Lower lobe of right lung (tissue), 2 donors: ENCODE data around the gene SHKBP1. TPM values are rescaled to one million over a fixed set of nuclear protein-coding genes. Genes with fewer than 3 reads are reported as not detected.

Source experiments
- ATAC-seq, 2 donors: fragments of 200-7000 bp; cut with Tn5 transposase; one replicate each; pipeline ENCODE4 v1.9.1; 2020 to 2022; ENCODE audit warnings: mild to moderate bottlenecking in 2 of 2, moderate library complexity in 2 of 2
- DNase-seq: peaks from one replicate; pipeline ENCODE4 v3.0.0-alpha.2; 2020
- H3K27ac ChIP-seq: fragments of 200-600 bp; one replicate; pipeline ENCODE4 v1.8.0; 2022
- H3K27me3 ChIP-seq: fragments of 200-600 bp; one replicate; pipeline ENCODE4 v1.8.0; 2022; ENCODE audit warnings: low read depth
- H3K36me3 ChIP-seq: fragments of 200-600 bp; one replicate; pipeline ENCODE4 v1.8.0; 2022; ENCODE audit warnings: mild to moderate bottlenecking
- H3K4me1 ChIP-seq: fragments of 200-600 bp; one replicate; pipeline ENCODE4 v1.8.0; 2022
- H3K4me3 ChIP-seq: fragments of 200-600 bp; one replicate; pipeline ENCODE4 v1.8.0; 2022; ENCODE audit warnings: mild to moderate bottlenecking
- H3K9me3 ChIP-seq: fragments of 200-600 bp; one replicate; pipeline ENCODE4 v1.8.0; 2022
- intact Hi-C: fragments of 100-400 bp; cut with DNase I; formaldehyde crosslinking; loops from one replicate; pipeline ENCODE4 v1.11.0; 2022
- total RNA-seq: library from RNA; stranded (reverse); fragmentation: NEBNext Ultra II Directional; extraction: Animal tissue kit (Norgen Biotek cat#: 25700); gene quantifications from one replicate; pipeline ENCODE4 v1.2.1, GENCODE V29; 2021
- TF ChIP-seq, protein P1 (sequence below): fragments of 200-600 bp; IDR thresholded peaks from one replicate; pipeline ENCODE4 v1.8.0; 2022; ENCODE audit warnings: antibody characterized with exemption, mild to moderate bottlenecking
- donor health status: DM: no; HTN: yes; CAD: no; lungs with severe emphysema.

The SHKBP1 gene
- total RNA-seq, 1 donor from 2014 or later = 91.2 TPM

GRCh38 chr19:40530091-40530901, 46.4 kb upstream of the SHKBP1 start:
- Histone ChIP-seq H3K9me3 (no peaks in the 10 kb centered on the region), H3K36me3 (no peaks in the 10 kb centered on the region), H3K27me3 (no peaks in the 10 kb centered on the region), H3K4me1 (peaks cover 10% of the 10 kb centered on the region), H3K4me3 (no peak overlapping the region), H3K27ac (no peak overlapping the region)
- no peak for DNase-seq
- TF ChIP-seq, protein P1, sequence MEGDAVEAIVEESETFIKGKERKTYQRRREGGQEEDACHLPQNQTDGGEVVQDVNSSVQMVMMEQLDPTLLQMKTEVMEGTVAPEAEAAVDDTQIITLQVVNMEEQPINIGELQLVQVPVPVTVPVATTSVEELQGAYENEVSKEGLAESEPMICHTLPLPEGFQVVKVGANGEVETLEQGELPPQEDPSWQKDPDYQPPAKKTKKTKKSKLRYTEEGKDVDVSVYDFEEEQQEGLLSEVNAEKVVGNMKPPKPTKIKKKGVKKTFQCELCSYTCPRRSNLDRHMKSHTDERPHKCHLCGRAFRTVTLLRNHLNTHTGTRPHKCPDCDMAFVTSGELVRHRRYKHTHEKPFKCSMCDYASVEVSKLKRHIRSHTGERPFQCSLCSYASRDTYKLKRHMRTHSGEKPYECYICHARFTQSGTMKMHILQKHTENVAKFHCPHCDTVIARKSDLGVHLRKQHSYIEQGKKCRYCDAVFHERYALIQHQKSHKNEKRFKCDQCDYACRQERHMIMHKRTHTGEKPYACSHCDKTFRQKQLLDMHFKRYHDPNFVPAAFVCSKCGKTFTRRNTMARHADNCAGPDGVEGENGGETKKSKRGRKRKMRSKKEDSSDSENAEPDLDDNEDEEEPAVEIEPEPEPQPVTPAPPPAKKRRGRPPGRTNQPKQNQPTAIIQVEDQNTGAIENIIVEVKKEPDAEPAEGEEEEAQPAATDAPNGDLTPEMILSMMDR = no peak
- intact Hi-C loops = no loop called here
- no peak for ATAC-seq

- Histone ChIP-seq H3K36me3 (no peaks in the 10 kb centered on the region), H3K9me3 (no peaks in the 10 kb centered on the region), H3K4me1 (peaks cover 10% of the 10 kb centered on the region), H3K4me3 (no peak overlapping the region), H3K27ac (no peak overlapping the region), H3K27me3 (no peaks in the 10 kb centered on the region)
- ATAC-seq (no peak), DNase-seq (no peak)
- intact Hi-C loops = no loop called here
- TF ChIP-seq, protein P1 = no peak
These were observed 43.2 kb upstream of the SHKBP1 start for GRCh38 chr19:40533508-40533907.

- Histone ChIP-seq H3K27me3 (no peaks in the 10 kb centered on the region), H3K9me3 (no peaks in the 10 kb centered on the region), H3K4me1 (peaks cover 10% of the 10 kb centered on the region), H3K27ac (no peak overlapping the region), H3K36me3 (no peaks in the 10 kb centered on the region), H3K4me3 (no peak overlapping the region)
- intact Hi-C loops = no loop called here
- DNase-seq = no peak
- ATAC-seq = no peak
- TF ChIP-seq, protein P1 = no peak
These were observed 42.5 kb upstream of the SHKBP1 start for GRCh38 chr19:40534148-40534547.

GRCh38 chr19:40539070-40539469, 37.6 kb upstream of the SHKBP1 start:
- Histone ChIP-seq H3K36me3 (no peaks in the 10 kb centered on the region), H3K4me1 (no peaks in the 10 kb centered on the region), H3K27me3 (no peaks in the 10 kb centered on the region), H3K9me3 (no peaks in the 10 kb centered on the region), H3K27ac (no peak overlapping the region), H3K4me3 (no peak overlapping the region)
- intact Hi-C loops = no loop called here
- ATAC-seq (no peak), DNase-seq (no peak)
- TF ChIP-seq, protein P1 = no peak

GRCh38 chr19:40542202-40542859, 34.3 kb upstream of the SHKBP1 start:
- DNase-seq (peak; percentile 71), ATAC-seq (peak; percentile 67 to 82)
- Histone ChIP-seq H3K27ac (no peak overlapping the region), H3K4me3 (no peak overlapping the region), H3K27me3 (no peaks in the 10 kb centered on the region), H3K9me3 (no peaks in the 10 kb centered on the region), H3K36me3 (no peaks in the 10 kb centered on the region), H3K4me1 (no peaks in the 10 kb centered on the region)
- intact Hi-C loops = loop anchor here (10.0 kb wide), 1 partner anchor 62 kb away; the partner anchor contains the start of gene LTBP4
- TF ChIP-seq, protein P1 = no peak
